Activated naive CD8-positive, alpha-beta T cell (primary cell): ENCODE results near the gene SIN3A.

ENCODE experiments used
- H3K27ac Mint-ChIP-seq: one replicate; pipeline ENCODE4 v1.8.0; 2021; ENCODE audit warnings: mixed read lengths
- H3K27me3 Mint-ChIP-seq: one replicate; pipeline ENCODE4 v1.8.0; 2021; ENCODE audit warnings: mixed read lengths
- H3K36me3 Mint-ChIP-seq: one replicate; pipeline ENCODE4 v1.8.0; 2021; ENCODE audit warnings: mixed read lengths
- H3K4me1 Mint-ChIP-seq: one replicate; pipeline ENCODE4 v1.8.0; 2021; ENCODE audit warnings: low read depth, mixed read lengths
- H3K4me3 Mint-ChIP-seq: one replicate; pipeline ENCODE4 v1.8.0; 2021; ENCODE audit warnings: mild to moderate bottlenecking, mixed read lengths
- H3K9me3 Mint-ChIP-seq: one replicate; pipeline ENCODE4 v1.8.0; 2021; ENCODE audit warnings: low read depth, mixed read lengths

SIN3A gene

DNA sequence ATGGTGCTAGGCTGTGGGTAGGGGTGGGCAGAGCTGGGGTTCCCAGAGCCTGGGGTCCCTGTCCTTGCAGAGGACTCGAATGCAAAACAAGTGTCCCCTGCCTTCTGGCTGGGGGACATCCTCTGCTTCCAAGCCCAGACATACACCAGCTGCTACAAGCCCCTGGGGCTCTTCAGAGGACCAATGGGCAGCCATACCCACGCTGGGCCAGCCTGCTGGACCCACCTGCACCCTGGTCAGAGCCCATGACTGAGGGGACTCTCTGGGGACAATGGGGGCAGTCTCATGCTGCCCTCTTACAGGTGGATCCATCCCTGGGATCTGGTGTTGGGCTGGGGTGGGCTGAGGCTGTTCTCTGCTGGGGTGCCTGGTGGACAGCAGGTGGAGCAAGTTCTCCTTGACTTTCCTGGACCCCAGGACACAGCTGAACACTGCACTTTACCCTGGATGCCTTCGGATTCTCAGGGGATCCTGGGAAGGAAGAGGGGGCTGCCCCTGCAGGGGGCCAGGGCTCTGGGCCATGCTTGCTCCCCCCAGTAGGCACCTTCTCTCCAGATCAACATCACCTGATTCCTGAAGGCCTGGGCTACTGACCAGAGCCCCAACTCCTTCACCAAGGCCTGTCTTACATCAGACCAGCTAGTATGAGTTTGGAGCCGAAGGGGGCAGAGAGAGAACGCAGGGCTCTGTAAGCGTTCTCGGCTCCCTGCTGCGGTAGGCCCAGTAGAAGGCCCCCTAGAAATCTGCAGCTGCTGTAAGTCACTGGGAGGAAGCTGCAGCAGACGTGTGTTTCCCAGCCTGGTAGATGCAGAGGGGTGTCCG lies 122.8 kb downstream of the SIN3A start:
- Mint-ChIP-seq H3K27me3 (no peaks in the 10 kb centered on the region), H3K27ac (no peak overlapping the region), H3K36me3 (no peaks in the 10 kb centered on the region)

DNA sequence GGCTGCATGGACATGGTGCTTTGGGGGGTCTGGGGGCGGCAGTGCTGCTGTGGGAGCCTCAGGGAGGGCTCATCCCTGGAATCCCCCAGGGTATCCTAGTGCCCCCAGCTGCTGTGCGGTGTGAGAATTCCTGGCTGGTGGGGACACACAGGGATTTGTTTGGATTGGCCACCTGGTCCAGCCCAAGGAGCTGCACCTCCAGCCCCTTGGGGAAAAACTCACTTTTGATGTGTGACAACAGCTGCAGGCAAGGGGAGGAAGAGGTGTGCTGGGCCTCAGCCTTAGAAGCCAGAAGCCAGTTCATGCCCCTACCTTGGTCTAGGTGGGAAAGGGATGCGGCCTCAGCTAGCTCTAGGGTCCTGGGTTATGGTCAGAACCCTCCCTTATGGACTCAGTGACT lies 124.0 kb downstream of the SIN3A start:
- Mint-ChIP-seq H3K27ac (no peak overlapping the region), H3K4me1 (no peaks in the 10 kb centered on the region), H3K27me3 (no peaks in the 10 kb centered on the region), H3K36me3 (no peaks in the 10 kb centered on the region), H3K9me3 (no peaks in the 10 kb centered on the region), H3K4me3 (no peak overlapping the region)

More for the DNA sequence above, 122.8 kb downstream of the SIN3A start:
- H3K9me3 Mint-ChIP-seq = no peaks in the 10 kb centered on the region
- no peak overlapping the region for H3K4me3 Mint-ChIP-seq
- no peaks in the 10 kb centered on the region for H3K4me1 Mint-ChIP-seq

DNA sequence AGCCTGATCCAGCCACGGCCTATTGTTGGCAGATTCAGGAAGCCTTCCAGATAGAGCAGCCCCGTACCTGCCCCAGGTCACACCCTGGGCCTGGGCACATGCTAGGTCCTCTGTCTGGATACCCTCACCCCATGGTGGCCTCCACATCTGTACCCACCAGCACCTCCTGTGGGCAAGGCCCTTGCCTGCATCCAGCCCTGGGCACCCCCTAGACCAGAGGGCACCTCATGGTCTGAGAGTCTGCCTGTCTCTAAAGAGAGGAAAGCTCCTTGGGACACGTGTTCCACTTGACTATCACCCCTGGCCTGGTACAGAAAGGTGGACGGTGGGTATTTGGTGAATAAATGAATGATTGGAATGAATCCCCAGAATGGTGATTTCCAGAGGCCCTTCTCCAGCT lies 124.5 kb downstream of the SIN3A start:
- H3K9me3 Mint-ChIP-seq = no peaks in the 10 kb centered on the region
- no peaks in the 10 kb centered on the region for H3K4me1 Mint-ChIP-seq
- H3K27me3 Mint-ChIP-seq = no peaks in the 10 kb centered on the region
- H3K27ac Mint-ChIP-seq = no peak overlapping the region
- H3K36me3 Mint-ChIP-seq = no peaks in the 10 kb centered on the region
- H3K4me3 Mint-ChIP-seq = no peak overlapping the region

DNA sequence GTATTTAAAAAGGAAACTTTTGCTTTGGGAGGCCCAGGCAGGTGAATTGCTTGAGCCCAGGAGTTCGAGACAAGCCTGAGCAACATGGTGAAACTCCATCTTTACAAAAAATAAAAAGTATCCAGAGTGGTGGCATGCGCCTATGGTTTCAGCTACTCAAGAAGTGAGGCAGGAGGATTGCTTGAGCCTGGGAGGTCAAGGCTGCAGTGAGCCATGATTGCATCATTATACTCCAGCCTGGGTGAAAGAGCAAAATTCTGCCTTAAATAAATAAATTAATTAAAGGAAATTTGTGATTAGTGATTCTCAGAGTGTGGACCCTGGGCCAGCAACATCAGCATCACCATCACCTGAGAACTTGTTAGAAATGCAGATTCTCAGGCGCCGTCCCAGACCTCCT lies 125.6 kb downstream of the SIN3A start:
- Mint-ChIP-seq H3K4me3 (no peak overlapping the region), H3K36me3 (no peaks in the 10 kb centered on the region), H3K9me3 (no peaks in the 10 kb centered on the region), H3K4me1 (no peaks in the 10 kb centered on the region), H3K27ac (no peak overlapping the region), H3K27me3 (no peaks in the 10 kb centered on the region)

DNA sequence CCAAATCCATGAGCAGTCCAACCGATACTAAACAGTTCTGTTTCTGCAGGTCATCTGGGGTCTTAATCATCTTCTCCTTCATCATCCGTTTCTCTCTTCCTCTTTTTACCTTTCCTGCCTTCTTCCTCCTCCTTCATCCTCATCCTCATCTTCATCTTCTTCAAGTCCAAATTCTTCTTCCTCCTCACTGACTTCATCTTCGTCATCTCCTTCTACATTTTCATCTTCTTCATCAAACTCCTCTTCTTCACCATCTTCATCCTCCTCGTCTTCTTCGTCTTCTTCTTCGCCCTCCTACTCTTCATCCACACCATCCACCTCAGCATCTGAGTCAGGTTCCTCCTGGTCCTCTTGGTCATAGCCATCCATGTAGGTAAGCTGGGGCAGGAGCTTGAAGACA lies 129.8 kb downstream of the SIN3A start:
- Mint-ChIP-seq H3K36me3 (no peaks in the 10 kb centered on the region), H3K4me3 (no peak overlapping the region), H3K27ac (no peak overlapping the region), H3K27me3 (no peaks in the 10 kb centered on the region), H3K9me3 (no peaks in the 10 kb centered on the region), H3K4me1 (no peaks in the 10 kb centered on the region)
